GM18867 (cell line): ENCODE data around the gene NFKBIA.
A peak's percentile ranks its signal among the peaks of the same experiment; 100 is the strongest.
"Not testable (repeated sequence)": the region's sequence is repeated elsewhere in the genome, so short reads cannot be mapped to it uniquely, and the experiment has no call there.

Experiments used
- ATAC-seq: cut with Tn5 transposase; IDR thresholded peaks from one replicate; pipeline ENCODE4 v1.9.1; 2021; ENCODE audit warnings: mild to moderate bottlenecking, moderate library complexity; ENCODE audit not compliant: unreplicated experiment

NFKBIA gene

GRCh38 chr14:35409595-35409994 is 5.0 kb upstream of the NFKBIA start:
- no peak for ATAC-seq

GRCh38 chr14:35408026-35408425 is 3.5 kb upstream of the NFKBIA start:
- ATAC-seq, result no peak

GRCh38 chr14:35407306-35407630 is 2.7 kb upstream of the NFKBIA start:
- ATAC-seq, result no peak

GRCh38 chr14:35406506-35407305 is 2.2 kb upstream of the NFKBIA start:
- ATAC-seq, result no peak

GRCh38 chr14:35406090-35406489 is 1.5 kb upstream of the NFKBIA start:
- ATAC-seq, result no peak

GRCh38 chr14:35405304-35405996 is 901 bp upstream of the NFKBIA start:
- ATAC-seq, result no peak

- peak; percentile 55 for ATAC-seq
These were observed 723 bp downstream of the NFKBIA start for GRCh38 chr14:35403603-35404448.

- no peak for ATAC-seq
These were observed 1.4 kb downstream of the NFKBIA start for GRCh38 chr14:35403114-35403602.

GRCh38 chr14:35402323-35403113 is 2.0 kb downstream of the NFKBIA start:
- no peak for ATAC-seq

- no peak for ATAC-seq
These were observed 2.9 kb downstream of the NFKBIA start for GRCh38 chr14:35401422-35402265.

- ATAC-seq, result no peak
These were observed 3.7 kb downstream of the NFKBIA start for GRCh38 chr14:35400648-35401421.

- no peak for ATAC-seq
These were observed 5.2 kb downstream of the NFKBIA start for GRCh38 chr14:35399083-35399937.

- ATAC-seq, result no peak
These were observed 6.4 kb downstream of the NFKBIA start for GRCh38 chr14:35398071-35398584.

- not testable (repeated sequence) for ATAC-seq
These were observed 7.9 kb downstream of the NFKBIA start for GRCh38 chr14:35396610-35397009.

- no peak for ATAC-seq
These were observed 9.3 kb downstream of the NFKBIA start for GRCh38 chr14:35395283-35395682.

GRCh38 chr14:35394326-35395013 is 10.1 kb downstream of the NFKBIA start:
- no peak for ATAC-seq

- no peak for ATAC-seq
These were observed 10.7 kb downstream of the NFKBIA start for GRCh38 chr14:35393826-35394225.
